NCI-H1436 (cell line): ENCODE results near the gene DCXR.
A peak's percentile ranks its signal among the peaks of the same experiment; 100 is the strongest.

Experiments used
- DNase-seq: peaks from one replicate; lab custom pipeline; 2025; lab: John Stamatoyannopoulos, UW

Gene DCXR

GRCh38 chr17:82072827-82073226 is 35.3 kb upstream of the DCXR start:
- DNase-seq: no peak

DNA sequence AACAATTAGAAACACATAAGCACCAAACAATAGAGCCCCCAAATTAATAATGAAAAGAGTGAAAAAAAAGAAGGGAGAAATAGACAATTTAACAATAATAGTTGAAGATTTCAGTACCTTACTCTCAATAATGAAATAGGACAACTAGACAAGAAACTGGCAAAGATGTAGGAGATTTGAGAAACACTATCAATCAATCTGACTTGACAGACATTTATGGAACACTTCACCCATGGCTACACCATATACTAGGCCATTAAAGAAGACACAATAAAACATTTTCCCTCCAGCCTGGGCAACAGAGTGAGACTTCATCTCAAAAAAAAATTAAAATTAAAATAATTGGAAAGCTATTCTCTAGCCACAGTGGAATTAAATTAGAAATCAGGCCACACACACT is 33.1 kb upstream of the DCXR start:
- DNase-seq: no peak

DNA sequence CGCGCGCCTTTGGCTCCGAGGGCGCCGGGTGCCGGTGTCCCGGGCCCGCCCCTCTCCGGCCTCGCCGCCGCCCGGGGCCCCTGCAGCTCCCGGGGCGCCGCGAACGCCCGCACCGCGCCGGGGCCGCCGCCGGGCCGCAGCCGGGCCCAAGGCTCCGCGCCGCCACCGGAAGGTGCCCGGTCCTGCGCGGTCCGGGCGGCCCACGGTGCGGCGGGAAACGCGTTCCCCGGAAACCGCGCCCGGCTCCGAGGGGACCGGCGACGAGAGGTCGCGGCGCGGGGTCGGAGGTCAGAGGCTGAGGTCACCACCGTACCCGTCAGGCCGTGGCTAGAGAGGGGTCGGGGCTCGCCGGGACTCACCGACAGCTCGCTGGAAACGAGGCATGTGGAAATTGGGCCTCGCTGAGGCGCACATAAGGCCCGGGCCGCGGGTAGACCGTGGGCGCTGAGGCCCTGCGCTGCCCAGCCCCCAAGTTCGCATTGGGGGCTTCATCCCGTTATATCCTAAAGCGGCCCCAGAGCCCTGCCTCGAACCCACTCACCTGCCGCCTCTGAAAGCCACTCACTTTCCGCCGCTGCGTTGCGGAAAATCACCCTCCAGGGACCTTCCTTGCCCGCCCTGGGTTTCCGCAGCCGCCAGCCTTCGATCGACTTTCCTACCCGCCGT is 28.3 kb upstream of the DCXR start, which contains the start of gene DUS1L:
Gene DUS1L (minus strand): TSS at position 167 of the 666 bp plus-strand sequence. CDS start 745 bp downstream, outside the sequence.
- peak; percentile 47 for DNase-seq

DNA sequence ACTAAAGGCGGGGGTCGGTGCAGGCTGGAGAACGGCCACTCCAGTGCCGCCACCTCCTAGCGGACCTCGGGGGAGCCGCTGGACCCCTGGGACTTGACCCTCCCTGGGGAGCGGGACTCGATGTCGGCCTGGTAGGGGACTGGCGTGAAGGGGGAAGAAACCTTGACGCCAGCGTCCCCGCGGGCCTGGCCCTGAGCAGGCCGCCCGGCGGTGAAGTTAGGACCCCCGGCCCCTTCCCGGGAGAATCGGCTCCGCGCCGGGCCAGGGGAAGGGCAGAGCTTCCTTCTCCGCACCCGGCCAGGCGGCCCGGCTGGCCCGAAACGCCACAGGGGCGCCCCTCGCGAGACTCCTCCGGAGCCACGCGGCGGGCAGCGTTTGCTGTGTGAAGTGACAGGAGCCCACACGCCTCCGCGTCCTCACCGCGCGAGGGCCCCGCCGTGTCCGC is 27.7 kb upstream of the DCXR start:
- no peak for DNase-seq

DNA sequence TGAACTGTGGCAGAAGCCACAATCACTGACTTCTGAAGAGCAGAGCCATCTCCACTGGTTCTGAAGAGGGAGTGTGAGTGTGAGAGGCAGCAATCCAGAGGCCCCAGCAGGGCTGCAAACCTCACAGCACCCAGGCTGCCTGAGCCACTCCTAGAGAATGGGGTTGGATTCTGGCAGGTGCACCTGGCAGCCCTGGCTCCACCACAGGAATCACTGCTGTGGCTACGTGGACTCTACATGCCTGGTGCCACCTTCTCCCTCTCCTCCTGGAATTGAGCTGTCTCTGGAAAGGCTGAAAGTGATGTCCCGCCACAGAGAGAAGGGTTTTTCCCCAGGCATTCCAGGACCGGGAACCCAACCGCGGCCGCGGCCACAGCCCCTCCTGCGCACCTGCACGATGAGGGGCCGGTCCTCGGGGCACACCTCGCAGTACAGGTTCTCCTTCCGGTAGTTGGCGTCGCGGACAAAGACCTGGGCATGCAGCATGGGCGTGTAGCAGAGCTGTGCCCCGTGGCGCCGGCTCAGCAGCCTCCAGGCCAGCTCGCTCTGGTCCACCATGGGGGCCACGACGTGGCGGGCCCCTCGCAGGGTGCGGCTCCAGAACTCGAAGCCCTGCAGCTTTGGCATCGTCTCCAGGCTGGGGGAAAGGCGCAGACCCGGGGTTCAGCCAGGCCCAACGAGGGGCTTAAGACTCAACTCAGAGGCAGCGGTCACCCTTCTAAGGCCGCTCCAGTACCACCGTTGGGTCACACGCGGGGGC is 27.1 kb upstream of the DCXR start:
- DNase-seq: no peak

DNA sequence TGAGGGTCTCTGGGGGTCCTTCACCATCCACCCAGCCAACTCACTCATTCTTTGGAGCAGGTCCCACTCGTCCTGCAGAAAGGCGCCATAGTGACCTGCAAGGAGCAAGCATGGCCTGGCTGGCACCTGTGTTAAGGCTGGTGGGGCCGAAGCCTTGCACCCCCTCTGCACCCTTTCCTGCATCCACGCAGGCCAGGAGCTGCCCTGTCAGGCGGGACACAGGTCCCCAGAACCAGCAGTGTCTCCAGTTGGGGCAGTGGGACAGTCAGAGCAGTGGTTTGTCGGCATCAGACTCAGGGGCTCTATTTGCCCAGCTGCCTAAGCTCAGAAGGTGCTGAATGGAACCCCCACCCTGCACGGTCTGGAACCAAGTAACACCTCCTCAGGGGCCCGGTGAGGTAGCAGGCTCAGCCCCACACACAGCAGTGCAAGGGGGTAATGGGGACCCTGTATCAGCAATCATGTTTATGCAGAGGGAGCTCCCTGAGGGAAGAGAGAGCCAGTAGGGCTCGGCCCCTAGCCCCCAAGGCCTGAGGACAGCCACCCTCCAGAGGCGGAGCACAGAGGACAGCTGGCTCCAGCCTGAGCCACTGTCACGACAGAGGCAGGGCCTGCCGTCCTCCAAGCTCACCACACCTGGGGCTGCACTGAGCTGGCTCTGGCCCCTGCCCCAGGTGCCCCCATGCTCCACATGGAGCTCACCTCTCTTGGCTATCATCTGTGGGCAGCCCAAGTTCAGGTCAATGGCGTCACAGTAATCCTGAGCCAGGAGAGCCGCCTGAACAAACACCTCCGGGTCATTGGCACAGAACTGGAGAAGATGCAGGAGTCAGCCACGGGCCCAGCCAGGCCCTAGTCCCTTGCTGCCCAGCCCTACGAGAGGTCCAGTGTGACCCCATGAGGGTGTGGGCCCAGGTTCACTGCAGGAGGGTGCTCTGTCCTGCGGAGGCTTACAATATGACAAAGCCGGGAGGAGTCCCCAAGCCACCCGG is 26.2 kb upstream of the DCXR start:
- no peak for DNase-seq

GRCh38 chr17:82062984-82063368 is 25.5 kb upstream of the DCXR start:
- no peak for DNase-seq

- no peak for DNase-seq
Observed at GRCh38 chr17:82062076-82062983, 24.8 kb upstream of the DCXR start.

- no peak for DNase-seq
Observed at GRCh38 chr17:82061047-82061925, 23.8 kb upstream of the DCXR start.

GRCh38 chr17:82060614-82061013 is 23.1 kb upstream of the DCXR start:
- DNase-seq: no peak

- no peak for DNase-seq
Observed at GRCh38 chr17:82060001-82060380, 22.5 kb upstream of the DCXR start.

GRCh38 chr17:82059272-82060000 is 21.9 kb upstream of the DCXR start:
- no peak for DNase-seq

GRCh38 chr17:82058855-82059249 is 21.4 kb upstream of the DCXR start:
- no peak for DNase-seq

GRCh38 chr17:82058230-82058854 is 20.8 kb upstream of the DCXR start:
- DNase-seq: no peak

GRCh38 chr17:82056729-82057621 is 19.5 kb upstream of the DCXR start:
- no peak for DNase-seq

GRCh38 chr17:82055965-82056728 is 18.6 kb upstream of the DCXR start:
- DNase-seq: no peak
